ENCODE results near the gene SYTL3. TPM values are rescaled to one million over a fixed set of nuclear protein-coding genes. Genes with fewer than 3 reads are reported as not detected.

The SYTL3 gene
- polyA plus RNA-seq, 1 experiment = 1.7 TPM

GRCh38 chr6:158782432-158783166 lies 132.7 kb downstream of the SYTL3 start:
- POLR2A ChIA-PET = no interaction called here
- H3K27me3 ChIP-seq (ENCODE audit: control insufficient read depth, insufficient read depth, low read length) = no peaks in the 10 kb centered on the region
- H3K36me3 ChIP-seq (ENCODE audit: control insufficient read depth, insufficient read depth, low read length) = peaks cover 35% of the 10 kb centered on the region
- no peak for TF ChIP-seq CTCF (IDR thresholded peaks at IDR 0.05; ENCODE audit: insufficient read depth, low read depth, low read length)
- H3K4me3 ChIP-seq (ENCODE audit: low read depth, low read length) = no peak overlapping the region
- no peak for DNase-seq (ENCODE audit: low read depth)
- CTCF ChIA-PET = interaction anchor here (0.6 kb wide), 1 partner anchor 50 kb away, joined by 3 read pairs; no protein-coding TSS in a partner anchor

GRCh38 chr6:158783167-158783450 lies 133.3 kb downstream of the SYTL3 start:
- CTCF ChIA-PET = interaction anchor here (0.6 kb wide), 1 partner anchor 50 kb away, joined by 3 read pairs; no protein-coding TSS in a partner anchor
- no peak for DNase-seq (ENCODE audit: low read depth)
- Histone ChIP-seq H3K4me3 (ENCODE audit: low read depth, low read length) (no peak overlapping the region), H3K36me3 (ENCODE audit: control insufficient read depth, insufficient read depth, low read length) (peaks cover 32% of the 10 kb centered on the region), H3K27me3 (ENCODE audit: control insufficient read depth, insufficient read depth, low read length) (no peaks in the 10 kb centered on the region)
- TF ChIP-seq CTCF (IDR thresholded peaks at IDR 0.05; ENCODE audit: insufficient read depth, low read depth, low read length) = no peak
- POLR2A ChIA-PET = no interaction called here

GRCh38 chr6:158783851-158784250 lies 134.0 kb downstream of the SYTL3 start:
- Histone ChIP-seq H3K4me3 (ENCODE audit: low read depth, low read length) (no peak overlapping the region), H3K36me3 (ENCODE audit: control insufficient read depth, insufficient read depth, low read length) (peaks cover 30% of the 10 kb centered on the region), H3K27me3 (ENCODE audit: control insufficient read depth, insufficient read depth, low read length) (no peaks in the 10 kb centered on the region)
- DNase-seq (ENCODE audit: low read depth) = no peak
- CTCF ChIA-PET = no interaction called here
- POLR2A ChIA-PET = no interaction called here
- TF ChIP-seq CTCF (IDR thresholded peaks at IDR 0.05; ENCODE audit: insufficient read depth, low read depth, low read length) = no peak

GRCh38 chr6:158784505-158784904 lies 134.7 kb downstream of the SYTL3 start:
- Histone ChIP-seq H3K27me3 (ENCODE audit: control insufficient read depth, insufficient read depth, low read length) (no peaks in the 10 kb centered on the region), H3K36me3 (ENCODE audit: control insufficient read depth, insufficient read depth, low read length) (peaks cover 30% of the 10 kb centered on the region), H3K4me3 (ENCODE audit: low read depth, low read length) (no peak overlapping the region)
- no peak for TF ChIP-seq CTCF (IDR thresholded peaks at IDR 0.05; ENCODE audit: insufficient read depth, low read depth, low read length)
- ChIA-PET POLR2A (no interaction called here), CTCF (interaction anchor here (0.6 kb wide), 1 partner anchor 13 kb away, joined by 3 read pairs; no protein-coding TSS in a partner anchor)
- no peak for DNase-seq (ENCODE audit: low read depth)

GRCh38 chr6:158785036-158785435 lies 135.2 kb downstream of the SYTL3 start:
- no peak for DNase-seq (ENCODE audit: low read depth)
- no peak for TF ChIP-seq CTCF (IDR thresholded peaks at IDR 0.05; ENCODE audit: insufficient read depth, low read depth, low read length)
- no peaks in the 10 kb centered on the region for H3K27me3 ChIP-seq (ENCODE audit: control insufficient read depth, insufficient read depth, low read length)
- CTCF ChIA-PET = no interaction called here
- no peak overlapping the region for H3K4me3 ChIP-seq (ENCODE audit: low read depth, low read length)
- peaks cover 30% of the 10 kb centered on the region for H3K36me3 ChIP-seq (ENCODE audit: control insufficient read depth, insufficient read depth, low read length)
- POLR2A ChIA-PET = no interaction called here
